ENCODE results near the gene ADH7.

The ADH7 gene

DNA sequence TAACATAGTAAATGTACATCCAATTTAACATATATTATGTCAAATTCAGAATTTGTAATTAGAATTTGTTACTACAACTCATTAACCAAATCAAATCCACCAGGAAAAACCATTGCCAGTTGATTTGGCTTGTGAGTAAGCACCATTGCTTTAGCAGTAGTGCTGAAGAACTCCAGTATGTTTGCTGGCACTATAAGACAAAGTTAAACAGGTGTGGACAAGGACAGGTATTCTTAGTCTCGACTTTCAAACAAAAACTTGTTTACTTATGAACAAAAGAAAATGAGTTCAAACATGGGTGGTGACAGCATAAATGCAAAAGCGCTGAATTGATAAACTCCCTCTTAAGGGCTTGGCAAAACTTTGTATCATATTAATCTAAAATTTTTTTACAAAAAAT lies 1.3 kb upstream of the ADH7 start (continued):
- TF ChIP-seq, protein P1, sequence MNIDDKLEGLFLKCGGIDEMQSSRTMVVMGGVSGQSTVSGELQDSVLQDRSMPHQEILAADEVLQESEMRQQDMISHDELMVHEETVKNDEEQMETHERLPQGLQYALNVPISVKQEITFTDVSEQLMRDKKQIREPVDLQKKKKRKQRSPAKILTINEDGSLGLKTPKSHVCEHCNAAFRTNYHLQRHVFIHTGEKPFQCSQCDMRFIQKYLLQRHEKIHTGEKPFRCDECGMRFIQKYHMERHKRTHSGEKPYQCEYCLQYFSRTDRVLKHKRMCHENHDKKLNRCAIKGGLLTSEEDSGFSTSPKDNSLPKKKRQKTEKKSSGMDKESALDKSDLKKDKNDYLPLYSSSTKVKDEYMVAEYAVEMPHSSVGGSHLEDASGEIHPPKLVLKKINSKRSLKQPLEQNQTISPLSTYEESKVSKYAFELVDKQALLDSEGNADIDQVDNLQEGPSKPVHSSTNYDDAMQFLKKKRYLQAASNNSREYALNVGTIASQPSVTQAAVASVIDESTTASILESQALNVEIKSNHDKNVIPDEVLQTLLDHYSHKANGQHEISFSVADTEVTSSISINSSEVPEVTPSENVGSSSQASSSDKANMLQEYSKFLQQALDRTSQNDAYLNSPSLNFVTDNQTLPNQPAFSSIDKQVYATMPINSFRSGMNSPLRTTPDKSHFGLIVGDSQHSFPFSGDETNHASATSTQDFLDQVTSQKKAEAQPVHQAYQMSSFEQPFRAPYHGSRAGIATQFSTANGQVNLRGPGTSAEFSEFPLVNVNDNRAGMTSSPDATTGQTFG (tag by site-specific recombination; IDR thresholded peaks at IDR 0.05; ENCODE audit: borderline replicate concordance), result no peak
- TF ChIP-seq, protein P2, sequence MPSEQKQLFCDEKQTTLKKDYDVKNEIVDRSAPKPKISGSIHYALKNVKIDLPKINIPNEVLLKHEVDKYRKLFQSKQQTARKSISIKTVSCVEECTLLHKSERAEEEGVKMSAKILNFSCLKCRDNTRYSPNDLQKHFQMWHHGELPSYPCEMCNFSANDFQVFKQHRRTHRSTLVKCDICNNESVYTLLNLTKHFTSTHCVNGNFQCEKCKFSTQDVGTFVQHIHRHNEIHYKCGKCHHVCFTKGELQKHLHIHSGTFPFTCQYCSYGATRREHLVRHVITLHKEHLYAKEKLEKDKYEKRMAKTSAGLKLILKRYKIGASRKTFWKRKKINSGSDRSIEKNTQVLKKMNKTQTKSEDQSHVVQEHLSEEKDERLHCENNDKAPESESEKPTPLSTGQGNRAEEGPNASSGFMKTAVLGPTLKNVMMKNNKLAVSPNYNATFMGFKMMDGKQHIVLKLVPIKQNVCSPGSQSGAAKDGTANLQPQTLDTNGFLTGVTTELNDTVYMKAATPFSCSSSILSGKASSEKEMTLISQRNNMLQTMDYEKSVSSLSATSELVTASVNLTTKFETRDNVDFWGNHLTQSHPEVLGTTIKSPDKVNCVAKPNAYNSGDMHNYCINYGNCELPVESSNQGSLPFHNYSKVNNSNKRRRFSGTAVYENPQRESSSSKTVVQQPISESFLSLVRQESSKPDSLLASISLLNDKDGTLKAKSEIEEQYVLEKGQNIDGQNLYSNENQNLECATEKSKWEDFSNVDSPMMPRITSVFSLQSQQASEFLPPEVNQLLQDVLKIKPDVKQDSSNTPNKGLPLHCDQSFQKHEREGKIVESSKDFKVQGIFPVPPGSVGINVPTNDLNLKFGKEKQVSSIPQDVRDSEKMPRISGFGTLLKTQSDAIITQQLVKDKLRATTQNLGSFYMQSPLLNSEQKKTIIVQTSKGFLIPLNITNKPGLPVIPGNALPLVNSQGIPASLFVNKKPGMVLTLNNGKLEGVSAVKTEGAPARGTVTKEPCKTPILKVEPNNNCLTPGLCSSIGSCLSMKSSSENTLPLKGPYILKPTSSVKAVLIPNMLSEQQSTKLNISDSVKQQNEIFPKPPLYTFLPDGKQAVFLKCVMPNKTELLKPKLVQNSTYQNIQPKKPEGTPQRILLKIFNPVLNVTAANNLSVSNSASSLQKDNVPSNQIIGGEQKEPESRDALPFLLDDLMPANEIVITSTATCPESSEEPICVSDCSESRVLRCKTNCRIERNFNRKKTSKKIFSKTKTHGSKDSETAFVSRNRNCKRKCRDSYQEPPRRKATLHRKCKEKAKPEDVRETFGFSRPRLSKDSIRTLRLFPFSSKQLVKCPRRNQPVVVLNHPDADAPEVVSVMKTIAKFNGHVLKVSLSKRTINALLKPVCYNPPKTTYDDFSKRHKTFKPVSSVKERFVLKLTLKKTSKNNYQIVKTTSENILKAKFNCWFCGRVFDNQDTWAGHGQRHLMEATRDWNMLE (tag by site-specific recombination; conservative IDR thresholded peaks at IDR 0.05; ENCODE audit: low read depth), result no peak
- TF ChIP-seq, protein P3, sequence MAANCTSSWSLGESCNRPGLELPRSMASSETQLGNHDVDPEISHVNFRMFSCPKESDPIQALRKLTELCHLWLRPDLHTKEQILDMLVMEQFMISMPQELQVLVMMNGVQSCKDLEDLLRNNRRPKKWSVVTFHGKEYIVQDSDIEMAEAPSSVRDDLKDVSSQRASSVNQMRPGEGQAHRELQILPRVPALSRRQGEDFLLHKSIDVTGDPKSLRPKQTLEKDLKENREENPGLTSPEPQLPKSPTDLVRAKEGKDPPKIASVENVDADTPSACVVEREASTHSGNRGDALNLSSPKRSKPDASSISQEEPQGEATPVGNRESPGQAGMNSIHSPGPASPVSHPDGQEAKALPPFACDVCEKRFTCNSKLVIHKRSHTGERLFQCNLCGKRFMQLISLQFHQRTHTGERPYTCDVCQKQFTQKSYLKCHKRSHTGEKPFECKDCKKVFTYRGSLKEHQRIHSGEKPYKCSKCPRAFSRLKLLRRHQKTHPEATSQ (tag by site-specific recombination; IDR thresholded peaks at IDR 0.05), result no peak
- no peak for TF ChIP-seq HOXA7 (CRISPR knock-in tag; IDR thresholded peaks at IDR 0.05; ENCODE audit: borderline replicate concordance)
- TF ChIP-seq TCF7L2 (IDR thresholded peaks at IDR 0.05; ENCODE audit: borderline replicate concordance, low read depth, low read length), result no peak
- TF ChIP-seq WT1 (tag by site-specific recombination; IDR thresholded peaks at IDR 0.05), result no peak
- TF ChIP-seq ZXDB (tag by site-specific recombination; IDR thresholded peaks at IDR 0.05), result no peak
- no peak for TF ChIP-seq ZNF394 (tag by site-specific recombination; IDR thresholded peaks at IDR 0.05; ENCODE audit: borderline replicate concordance)
- no peak for TF ChIP-seq SCRT2 (tag by site-specific recombination; IDR thresholded peaks at IDR 0.05)

DNA sequence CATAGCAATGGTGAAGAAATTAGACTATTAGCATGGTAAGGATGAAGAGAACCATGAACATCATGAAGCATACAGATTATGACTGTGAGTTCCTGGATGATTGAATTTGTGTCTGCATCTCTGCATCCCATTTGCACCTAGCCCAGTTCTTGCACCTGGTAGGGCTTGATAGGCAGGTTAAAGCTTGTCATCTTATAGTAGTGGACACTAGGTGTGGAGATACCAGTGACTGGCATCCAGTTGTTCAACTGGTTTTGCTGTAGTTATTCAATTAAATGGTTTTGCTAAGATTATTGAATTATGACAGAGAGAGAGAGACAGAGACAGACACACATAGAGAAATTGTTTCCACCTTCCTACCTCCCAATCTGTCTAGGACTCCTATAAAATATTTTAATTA lies 5.0 kb downstream of the ADH7 start:
- no peaks in the 10 kb centered on the region for H3K36me3 ChIP-seq (ENCODE audit: control insufficient read depth in 2 of 2, insufficient read depth in 1 of 2, low read length in 2 of 2)
- ChIA-PET POLR2A (no interaction called here), CTCF (no interaction called here)
- H3K27ac ChIP-seq (ENCODE audit: extremely low read depth, low read depth, low read length), result no peak overlapping the region
- no peaks in the 10 kb centered on the region for H3K9me3 ChIP-seq (ENCODE audit: control insufficient read depth, insufficient read depth, low read depth, low read length)
- no peaks in the 10 kb centered on the region for H3K4me1 ChIP-seq (ENCODE audit: control insufficient read depth, insufficient read depth, low read length)
- no peak overlapping the region for H3K4me3 ChIP-seq (ENCODE audit: low read depth, low read length)
- TF ChIP-seq ZNF768 (tag by site-specific recombination; IDR thresholded peaks at IDR 0.05) (no peak), ZNF302 (tag by site-specific recombination; IDR thresholded peaks at IDR 0.05; ENCODE audit: low read depth) (no peak), ZNF37A (tag by site-specific recombination; IDR thresholded peaks at IDR 0.05) (no peak), KLF1 (tag by site-specific recombination; IDR thresholded peaks at IDR 0.05) (no peak), SP7 (tag by site-specific recombination; IDR thresholded peaks at IDR 0.05) (no peak)

GRCh38 chr4:99417125-99417524 lies 18.0 kb downstream of the ADH7 start:
- no peak overlapping the region for H3K27ac ChIP-seq (ENCODE audit: extremely low read depth, low read depth, low read length)
- CTCF ChIA-PET, result interaction anchor here (0.6 kb wide), 1 partner anchor 84 kb away, joined by 3 read pairs; no protein-coding TSS in a partner anchor
- POLR2A ChIA-PET, result no interaction called here
- no peak overlapping the region for H3K4me3 ChIP-seq (ENCODE audit: low read depth, low read length)
- H3K4me1 ChIP-seq (ENCODE audit: control insufficient read depth, insufficient read depth, low read length), result no peaks in the 10 kb centered on the region
- no peaks in the 10 kb centered on the region for H3K9me3 ChIP-seq (ENCODE audit: control insufficient read depth, insufficient read depth, low read depth, low read length)
- H3K36me3 ChIP-seq (ENCODE audit: control insufficient read depth in 2 of 2, insufficient read depth in 1 of 2, low read length in 2 of 2), result no peaks in the 10 kb centered on the region
- TF ChIP-seq ZNF692 (tag by site-specific recombination; IDR thresholded peaks at IDR 0.05) (no peak), OSR2 (tag by site-specific recombination; IDR thresholded peaks at IDR 0.05) (no peak), HOXC10 (CRISPR knock-in tag; IDR thresholded peaks at IDR 0.05) (no peak), ZNF626 (tag by site-specific recombination; IDR thresholded peaks at IDR 0.05) (no peak), KLF8 (tag by site-specific recombination; IDR thresholded peaks at IDR 0.05) (no peak)
- TF ChIP-seq, protein P2 (tag by site-specific recombination; conservative IDR thresholded peaks at IDR 0.05; ENCODE audit: low read depth), result no peak
